ENCODE results near the gene FGF14. TPM values are rescaled to one million over a fixed set of nuclear protein-coding genes. Genes with fewer than 3 reads are reported as not detected.
"Not testable (repeated sequence)": the region's sequence is repeated elsewhere in the genome, so short reads cannot be mapped to it uniquely, and the experiment has no call there.

Gene FGF14
- total RNA-seq, 1 donor from 2014 or later = 1.4 TPM

DNA sequence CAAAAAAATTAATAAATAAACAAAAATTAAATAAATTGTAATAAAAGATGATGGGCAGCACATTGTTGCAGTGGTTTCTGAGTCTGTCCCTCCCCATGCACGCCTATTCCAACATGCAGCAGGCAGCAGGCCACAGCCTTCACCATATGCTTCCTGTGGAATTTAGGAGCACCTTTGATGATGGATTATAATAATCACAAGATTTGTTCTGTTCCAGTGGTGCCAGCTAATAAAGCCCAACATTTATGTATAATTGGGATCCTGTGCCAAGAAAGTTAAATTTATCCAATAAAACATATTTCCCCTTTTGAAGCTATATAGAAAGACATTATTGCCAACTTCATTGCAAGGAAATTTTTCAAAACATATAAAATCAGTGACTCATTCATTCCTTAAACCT is 328.6 kb downstream of the FGF14 start:
- H4K20me1 ChIP-seq (ENCODE audit: low read depth) = no peaks in the 10 kb centered on the region
- no peaks in the 10 kb centered on the region for H3K36me3 Mint-ChIP-seq

DNA sequence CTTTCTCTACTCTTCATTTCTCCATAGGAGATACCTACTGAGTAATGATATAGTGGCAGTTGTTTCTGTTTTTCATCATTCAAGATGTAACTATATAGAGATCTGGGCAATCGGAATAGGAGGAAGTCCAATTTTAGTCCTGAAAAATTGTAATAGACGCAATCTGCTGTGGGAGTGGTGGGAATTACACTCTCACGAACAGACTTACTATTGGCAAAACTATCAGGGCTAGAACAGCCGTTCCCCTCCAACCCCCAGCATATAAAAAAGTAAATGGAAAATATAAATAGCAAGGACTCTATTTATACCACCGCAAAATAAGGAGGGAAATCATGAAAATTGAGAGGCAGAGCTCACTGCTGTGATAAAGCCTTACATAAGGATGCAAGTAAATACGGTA is 330.1 kb downstream of the FGF14 start:
- Histone ChIP-seq H3K9me3 (ENCODE audit: low read depth) (no peaks in the 10 kb centered on the region), H3K36me3 (no peaks in the 10 kb centered on the region), H3K4me1 (no peaks in the 10 kb centered on the region), H3K4me2 (no peak overlapping the region), H3F3A (ENCODE audit: low read depth) (no peaks in the 10 kb centered on the region), H3K9ac (no peak overlapping the region), H3K27ac (no peak overlapping the region), H3K4me3 (no peak overlapping the region), H2AFZ (replicated peaks) (no peak overlapping the region), H3K79me2 (ENCODE audit: low read depth) (no peaks in the 10 kb centered on the region), H4K20me1 (ENCODE audit: low read depth) (no peaks in the 10 kb centered on the region), H3K27me3 (no peaks in the 10 kb centered on the region)
- no peak overlapping the region for H3K27ac Mint-ChIP-seq
- H3K36me3 Mint-ChIP-seq = peaks cover 2% of the 10 kb centered on the region
- H3K4me3 Mint-ChIP-seq = no peak overlapping the region
- H3K4me1 Mint-ChIP-seq = no peaks in the 10 kb centered on the region
- no peaks in the 10 kb centered on the region for H3K27me3 Mint-ChIP-seq (ENCODE audit: insufficient read depth, low read depth)
- H3K9me3 Mint-ChIP-seq = peaks cover 8% of the 10 kb centered on the region
- no peak for TF ChIP-seq EZH2phosphoT487 (IDR thresholded peaks at IDR 0.05)
- TF ChIP-seq EZH2 (IDR thresholded peaks at IDR 0.05) = no peak
- TF ChIP-seq, protein P1, sequence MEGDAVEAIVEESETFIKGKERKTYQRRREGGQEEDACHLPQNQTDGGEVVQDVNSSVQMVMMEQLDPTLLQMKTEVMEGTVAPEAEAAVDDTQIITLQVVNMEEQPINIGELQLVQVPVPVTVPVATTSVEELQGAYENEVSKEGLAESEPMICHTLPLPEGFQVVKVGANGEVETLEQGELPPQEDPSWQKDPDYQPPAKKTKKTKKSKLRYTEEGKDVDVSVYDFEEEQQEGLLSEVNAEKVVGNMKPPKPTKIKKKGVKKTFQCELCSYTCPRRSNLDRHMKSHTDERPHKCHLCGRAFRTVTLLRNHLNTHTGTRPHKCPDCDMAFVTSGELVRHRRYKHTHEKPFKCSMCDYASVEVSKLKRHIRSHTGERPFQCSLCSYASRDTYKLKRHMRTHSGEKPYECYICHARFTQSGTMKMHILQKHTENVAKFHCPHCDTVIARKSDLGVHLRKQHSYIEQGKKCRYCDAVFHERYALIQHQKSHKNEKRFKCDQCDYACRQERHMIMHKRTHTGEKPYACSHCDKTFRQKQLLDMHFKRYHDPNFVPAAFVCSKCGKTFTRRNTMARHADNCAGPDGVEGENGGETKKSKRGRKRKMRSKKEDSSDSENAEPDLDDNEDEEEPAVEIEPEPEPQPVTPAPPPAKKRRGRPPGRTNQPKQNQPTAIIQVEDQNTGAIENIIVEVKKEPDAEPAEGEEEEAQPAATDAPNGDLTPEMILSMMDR (IDR thresholded peaks at IDR 0.05) = no peak
- no peak for DNase-seq (ENCODE audit: low spot score)

More for the DNA sequence above, 328.6 kb downstream of the FGF14 start:
- Histone ChIP-seq H3K4me1 (no peaks in the 10 kb centered on the region), H3K4me3 (no peak overlapping the region), H3F3A (ENCODE audit: low read depth) (no peaks in the 10 kb centered on the region), H3K9ac (no peak overlapping the region), H3K9me3 (ENCODE audit: low read depth) (no peaks in the 10 kb centered on the region), H2AFZ (replicated peaks) (no peak overlapping the region), H3K79me2 (ENCODE audit: low read depth) (no peaks in the 10 kb centered on the region), H3K36me3 (no peaks in the 10 kb centered on the region), H3K4me2 (no peak overlapping the region), H3K27ac (no peak overlapping the region), H3K27me3 (no peaks in the 10 kb centered on the region)
- Mint-ChIP-seq H3K9me3 (peaks cover 6% of the 10 kb centered on the region), H3K27ac (no peak overlapping the region), H3K4me1 (no peaks in the 10 kb centered on the region), H3K27me3 (ENCODE audit: insufficient read depth, low read depth) (no peaks in the 10 kb centered on the region), H3K4me3 (no peak overlapping the region)
- TF ChIP-seq EZH2phosphoT487 (IDR thresholded peaks at IDR 0.05) (no peak), EZH2 (IDR thresholded peaks at IDR 0.05) (no peak)
- TF ChIP-seq, protein P1 (IDR thresholded peaks at IDR 0.05) = no peak
- no peak for DNase-seq (ENCODE audit: low spot score)

DNA sequence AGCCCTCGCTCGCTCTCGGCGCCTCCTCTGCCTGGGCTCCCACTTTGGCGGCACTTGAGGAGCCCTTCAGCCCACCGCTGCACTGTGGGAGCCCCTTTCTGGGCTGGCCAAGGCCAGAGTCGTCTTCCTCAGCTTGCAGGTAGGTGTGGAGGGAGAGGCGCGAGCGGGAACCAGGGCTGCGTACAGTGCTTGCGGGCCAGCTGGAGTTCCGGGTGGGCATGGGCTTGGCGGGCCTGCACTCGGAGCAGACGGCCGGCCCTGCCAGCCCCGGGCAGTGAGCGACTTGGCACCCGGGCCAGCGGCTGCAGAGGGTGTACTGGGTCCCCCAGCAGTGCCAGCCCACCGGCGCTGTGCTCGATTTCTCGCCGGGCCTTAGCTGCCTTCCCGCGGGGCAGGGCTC is 333.5 kb downstream of the FGF14 start:
- not testable (repeated sequence) for H3K4me3 ChIP-seq; H4K20me1 ChIP-seq (ENCODE audit: low read depth); H3K4me2 ChIP-seq; H3K27ac Mint-ChIP-seq; H3K9me3 ChIP-seq (ENCODE audit: low read depth); H3K4me1 Mint-ChIP-seq; H3K79me2 ChIP-seq (ENCODE audit: low read depth); H3F3A ChIP-seq (ENCODE audit: low read depth); H3K27me3 Mint-ChIP-seq (ENCODE audit: insufficient read depth, low read depth); H3K4me3 Mint-ChIP-seq; H3K9ac ChIP-seq; H3K4me1 ChIP-seq; H3K36me3 ChIP-seq; H2AFZ ChIP-seq (replicated peaks); H3K36me3 Mint-ChIP-seq; H3K27me3 ChIP-seq; H3K27ac ChIP-seq; DNase-seq (ENCODE audit: low spot score); H3K9me3 Mint-ChIP-seq

DNA sequence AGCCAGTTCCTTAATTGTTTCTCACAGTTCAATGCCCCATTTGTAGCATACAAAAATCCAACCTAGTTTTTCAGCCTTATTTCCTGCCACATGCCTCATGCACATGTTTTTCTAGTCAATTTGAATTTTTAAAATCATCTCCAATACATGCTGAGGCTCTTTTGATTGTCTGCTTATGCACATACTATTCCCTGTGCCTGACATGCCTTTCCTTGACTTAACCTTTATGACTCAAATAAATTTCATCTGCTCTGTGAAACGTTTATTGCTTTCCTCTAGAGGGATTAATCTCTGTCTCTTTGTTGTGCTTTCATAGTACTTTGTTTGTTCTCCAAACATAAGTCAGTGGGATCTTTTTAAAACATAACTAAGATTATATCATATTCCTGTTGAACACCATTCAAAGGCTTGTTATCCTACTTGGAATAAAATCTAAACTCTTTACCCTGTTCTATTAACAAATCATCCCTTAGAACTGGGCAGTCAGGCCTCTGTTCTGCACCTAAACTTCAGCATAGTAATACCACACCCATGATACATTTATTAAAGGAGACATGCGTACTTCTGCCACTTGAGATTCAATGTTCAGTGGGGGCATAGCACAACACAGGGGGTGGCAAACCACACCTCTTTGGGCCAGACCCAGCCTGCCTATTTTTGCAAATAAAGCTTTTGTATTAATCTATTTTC is 346.6 kb downstream of the FGF14 start:
- no peak overlapping the region for H2AFZ ChIP-seq (replicated peaks)
- no peak for TF ChIP-seq EZH2phosphoT487 (IDR thresholded peaks at IDR 0.05)
- TF ChIP-seq, protein P1 (IDR thresholded peaks at IDR 0.05) = no peak
- TF ChIP-seq EZH2 (IDR thresholded peaks at IDR 0.05) = no peak
- no peak overlapping the region for H3K4me3 ChIP-seq
- Mint-ChIP-seq H3K27ac (no peak overlapping the region), H3K9me3 (peaks cover 30% of the 10 kb centered on the region), H3K4me3 (no peak overlapping the region), H3K36me3 (peaks cover 2% of the 10 kb centered on the region), H3K4me1 (no peaks in the 10 kb centered on the region), H3K27me3 (ENCODE audit: insufficient read depth, low read depth) (peaks cover 5% of the 10 kb centered on the region)
- DNase-seq (ENCODE audit: low spot score) = no peak
- no peak overlapping the region for H3K27ac ChIP-seq
- no peaks in the 10 kb centered on the region for H3F3A ChIP-seq (ENCODE audit: low read depth)
- H3K79me2 ChIP-seq (ENCODE audit: low read depth) = no peaks in the 10 kb centered on the region
- peaks cover 11% of the 10 kb centered on the region for H3K9me3 ChIP-seq (ENCODE audit: low read depth)
- no peaks in the 10 kb centered on the region for H4K20me1 ChIP-seq (ENCODE audit: low read depth)
- peaks cover 9% of the 10 kb centered on the region for H3K36me3 ChIP-seq
- no peak overlapping the region for H3K9ac ChIP-seq
- no peaks in the 10 kb centered on the region for H3K27me3 ChIP-seq
- no peak overlapping the region for H3K4me2 ChIP-seq
- no peaks in the 10 kb centered on the region for H3K4me1 ChIP-seq

All from neural progenitor cell (in vitro differentiated cells).